NT2/D1 (cell line): ENCODE results near the gene CRYL1.

ENCODE experiments used
- DNase-seq: peaks from one replicate; pipeline ENCODE4 v3.0.0-alpha.2; 2011; ENCODE audit warnings: low read depth, low spot score
- H3K27me3 ChIP-seq: 2 replicates; pipeline ENCODE4 v1.6.0; 2011; ENCODE audit warnings: mild to moderate bottlenecking; ENCODE audit not compliant: insufficient read length, insufficient read depth
- H3K36me3 ChIP-seq: 2 replicates; pipeline ENCODE4 v1.6.1; 2011; ENCODE audit warnings: mild to moderate bottlenecking, low read length, mixed read lengths; ENCODE audit not compliant: insufficient read depth, insufficient read length
- H3K4me1 ChIP-seq: 2 replicates; pipeline ENCODE4 v1.5.1; 2011; ENCODE audit not compliant: insufficient read depth, insufficient read length
- H3K4me3 ChIP-seq: 2 replicates; pipeline ENCODE4 v1.5.1; 2011; ENCODE audit warnings: low read depth; ENCODE audit not compliant: insufficient read length
- H3K9ac ChIP-seq: 2 replicates; pipeline ENCODE4 v1.6.0; 2011; ENCODE audit warnings: low read depth; ENCODE audit not compliant: insufficient read length
- H3K9me3 ChIP-seq: 2 replicates; pipeline ENCODE4 v1.5.1; 2011; ENCODE audit warnings: mild to moderate bottlenecking, low read length; ENCODE audit not compliant: insufficient read depth
- SUZ12 ChIP-seq: IDR thresholded peaks from 2 replicates; pipeline ENCODE4 v1.6.1; 2011; ENCODE audit not compliant: insufficient read length, insufficient read depth; ENCODE audit errors: extremely low read depth
- YY1 ChIP-seq: IDR thresholded peaks from 2 replicates; pipeline ENCODE4 v1.6.1; 2011; ENCODE audit not compliant: insufficient read length, insufficient read depth
- ZNF274 ChIP-seq: IDR thresholded peaks from 2 replicates; pipeline ENCODE4 v1.6.1; 2011; ENCODE audit warnings: mild to moderate bottlenecking, low read depth, low read length

The CRYL1 gene

GRCh38 chr13:20398459-20398858 is 127.2 kb downstream of the CRYL1 start:
- Histone ChIP-seq H3K9ac (no peak overlapping the region), H3K4me3 (no peak overlapping the region), H3K9me3 (no peaks in the 10 kb centered on the region), H3K27me3 (no peaks in the 10 kb centered on the region), H3K36me3 (no peaks in the 10 kb centered on the region), H3K4me1 (no peaks in the 10 kb centered on the region)
- no peak for DNase-seq
- TF ChIP-seq YY1 (no peak), ZNF274 (no peak), SUZ12 (no peak)

GRCh38 chr13:20397896-20398295 is 127.8 kb downstream of the CRYL1 start:
- Histone ChIP-seq H3K4me1 (no peaks in the 10 kb centered on the region), H3K9ac (no peak overlapping the region), H3K4me3 (no peak overlapping the region), H3K9me3 (no peaks in the 10 kb centered on the region), H3K36me3 (no peaks in the 10 kb centered on the region), H3K27me3 (no peaks in the 10 kb centered on the region)
- DNase-seq: no peak
- TF ChIP-seq SUZ12 (no peak), ZNF274 (no peak), YY1 (no peak)

GRCh38 chr13:20395061-20395916 is 130.4 kb downstream of the CRYL1 start:
- Histone ChIP-seq H3K36me3 (no peaks in the 10 kb centered on the region), H3K9me3 (no peaks in the 10 kb centered on the region), H3K4me3 (no peak overlapping the region), H3K27me3 (no peaks in the 10 kb centered on the region), H3K4me1 (peaks cover 3% of the 10 kb centered on the region), H3K9ac (no peak overlapping the region)
- no peak for TF ChIP-seq ZNF274
- TF ChIP-seq SUZ12: no peak
- TF ChIP-seq YY1: no peak
- no peak for DNase-seq

GRCh38 chr13:20394506-20394905 is 131.2 kb downstream of the CRYL1 start:
- H3K27me3 ChIP-seq: no peaks in the 10 kb centered on the region
- H3K9me3 ChIP-seq: no peaks in the 10 kb centered on the region
- H3K4me3 ChIP-seq: no peak overlapping the region
- peaks cover 3% of the 10 kb centered on the region for H3K4me1 ChIP-seq
- no peaks in the 10 kb centered on the region for H3K36me3 ChIP-seq
- no peak overlapping the region for H3K9ac ChIP-seq
- DNase-seq: no peak
- no peak for TF ChIP-seq ZNF274

- Histone ChIP-seq H3K36me3 (no peaks in the 10 kb centered on the region), H3K4me3 (no peak overlapping the region), H3K27me3 (no peaks in the 10 kb centered on the region), H3K9me3 (no peaks in the 10 kb centered on the region), H3K9ac (no peak overlapping the region), H3K4me1 (peaks cover 3% of the 10 kb centered on the region)
- TF ChIP-seq YY1 (no peak), SUZ12 (no peak), ZNF274 (no peak)
- DNase-seq: no peak
Observed at GRCh38 chr13:20394169-20394501, 131.5 kb downstream of the CRYL1 start.

- H3K4me3 ChIP-seq: no peak overlapping the region
- no peak overlapping the region for H3K9ac ChIP-seq
- peaks cover 3% of the 10 kb centered on the region for H3K4me1 ChIP-seq
- TF ChIP-seq SUZ12: no peak
- no peak for TF ChIP-seq ZNF274
- TF ChIP-seq YY1: no peak
- no peaks in the 10 kb centered on the region for H3K9me3 ChIP-seq
- no peaks in the 10 kb centered on the region for H3K36me3 ChIP-seq
- no peak for DNase-seq
- H3K27me3 ChIP-seq: no peaks in the 10 kb centered on the region
Observed at GRCh38 chr13:20393273-20394168, 132.1 kb downstream of the CRYL1 start.

GRCh38 chr13:20392530-20392929 is 133.1 kb downstream of the CRYL1 start:
- Histone ChIP-seq H3K27me3 (no peaks in the 10 kb centered on the region), H3K9ac (no peak overlapping the region), H3K4me3 (no peak overlapping the region), H3K36me3 (no peaks in the 10 kb centered on the region), H3K4me1 (peaks cover 3% of the 10 kb centered on the region), H3K9me3 (no peaks in the 10 kb centered on the region)
- no peak for TF ChIP-seq SUZ12
- no peak for TF ChIP-seq ZNF274
- TF ChIP-seq YY1: no peak
- DNase-seq: no peak
